ENCODE results near the gene STAT4.
"Not testable (repeated sequence)": the region's sequence is repeated elsewhere in the genome, so short reads cannot be mapped to it uniquely, and the experiment has no call there.

STAT4 gene

GRCh38 chr2:191012845-191013681 lies 137.7 kb downstream of the STAT4 start:
- DNase-seq: no peak

- DNase-seq: no peak
Observed at GRCh38 chr2:191012346-191012745, 138.4 kb downstream of the STAT4 start.

GRCh38 chr2:191010887-191011885 lies 139.6 kb downstream of the STAT4 start:
- no peak for DNase-seq

- DNase-seq: no peak
Observed at GRCh38 chr2:191009541-191010374, 141.0 kb downstream of the STAT4 start.

- DNase-seq: no peak
Observed at GRCh38 chr2:191008286-191008685, 142.5 kb downstream of the STAT4 start.

GRCh38 chr2:191006997-191007783 lies 143.6 kb downstream of the STAT4 start:
- DNase-seq: no peak

- DNase-seq: no peak
Observed at GRCh38 chr2:191006297-191006696, 144.5 kb downstream of the STAT4 start.

GRCh38 chr2:191003405-191004309 lies 147.1 kb downstream of the STAT4 start:
- DNase-seq: no peak

GRCh38 chr2:191001624-191002023 lies 149.2 kb downstream of the STAT4 start:
- no peak for DNase-seq

GRCh38 chr2:191001032-191001431 lies 149.8 kb downstream of the STAT4 start:
- DNase-seq: no peak

- DNase-seq: no peak
Observed at GRCh38 chr2:190999949-191000665, 150.7 kb downstream of the STAT4 start.

GRCh38 chr2:190999058-190999457 lies 151.7 kb downstream of the STAT4 start:
- no peak for DNase-seq

- no peak for DNase-seq
Observed at GRCh38 chr2:190997526-190998113, 153.2 kb downstream of the STAT4 start.

- DNase-seq: no peak
Observed at GRCh38 chr2:190996947-190997346, 153.8 kb downstream of the STAT4 start.

- no peak for DNase-seq
Observed at GRCh38 chr2:190996338-190996946, 154.4 kb downstream of the STAT4 start.

- DNase-seq: not testable (repeated sequence)
Observed at GRCh38 chr2:190995315-190995714, 155.5 kb downstream of the STAT4 start.

- DNase-seq: no peak
Observed at GRCh38 chr2:190994148-190994547, 156.6 kb downstream of the STAT4 start.

GRCh38 chr2:190993292-190993643 lies 157.5 kb downstream of the STAT4 start:
- no peak for DNase-seq

- DNase-seq: no peak
Observed at GRCh38 chr2:190990132-190990531, 160.7 kb downstream of the STAT4 start.

All from NCI-H510A treated with DMSO at 0.1 percent for 48 hours (cell line).